Calu3 (cell line): ENCODE results near the gene FAM124A. TPM values are rescaled to one million over a fixed set of nuclear protein-coding genes. Genes with fewer than 3 reads are reported as not detected.

Source experiments
- BruUV-seq: library from RNA; stranded (reverse); fragments of 400-500 nt; replicated peaks from 2 replicates; lab custom pipeline; 2021; lab: Mats Ljungman, UMichigan
- CTCF ChIA-PET: fragments of 300-600 bp; sonication (Branson Sonifier 250); formaldehyde crosslinking; loops from one replicate; lab custom pipeline; 2022; ENCODE audit warnings: antibody characterized with exemption; lab: Charles Lee
- DNase-seq: peaks from one replicate; pipeline ENCODE4 v3.0.0; 2022
- H3K27ac Mint-ChIP-seq: one replicate; pipeline ENCODE4 v1.8.0; 2022; ENCODE audit warnings: mixed read lengths; ENCODE audit not compliant: unreplicated experiment
- H3K27me3 Mint-ChIP-seq: one replicate; pipeline ENCODE4 v1.8.0; 2022; ENCODE audit warnings: mixed read lengths; ENCODE audit not compliant: unreplicated experiment
- H3K36me3 Mint-ChIP-seq: one replicate; pipeline ENCODE4 v1.8.0; 2022; ENCODE audit warnings: mild to moderate bottlenecking, moderate library complexity, mixed read lengths; ENCODE audit not compliant: insufficient read depth, unreplicated experiment
- H3K4me1 Mint-ChIP-seq: one replicate; pipeline ENCODE4 v1.8.0; 2022; ENCODE audit warnings: mild to moderate bottlenecking, low read depth, mixed read lengths; ENCODE audit not compliant: unreplicated experiment
- H3K4me3 Mint-ChIP-seq: one replicate; pipeline ENCODE4 v1.8.0; 2022; ENCODE audit warnings: mild to moderate bottlenecking, low read depth, moderate library complexity, mixed read lengths; ENCODE audit not compliant: unreplicated experiment
- H3K9me3 Mint-ChIP-seq: one replicate; pipeline ENCODE4 v1.8.0; 2022; ENCODE audit warnings: low read depth, mixed read lengths; ENCODE audit not compliant: unreplicated experiment
- intact Hi-C: fragments of 100-400 bp; cut with micrococcal nuclease; formaldehyde crosslinking; loops from one replicate; pipeline ENCODE4 v1.10.0; 2022; ENCODE audit not compliant: unreplicated experiment
- total RNA-seq: library from RNA; stranded (reverse); gene quantifications from 2 replicates; pipeline ENCODE4 v1.2.3, GENCODE V29; 2022
- TF ChIP-seq, protein P1 (sequence below): fragments of 200-600 bp; IDR thresholded peaks from one replicate; pipeline ENCODE4 v1.8.0; 2022; ENCODE audit warnings: antibody characterized with exemption; ENCODE audit not compliant: unreplicated experiment

Gene FAM124A
- total RNA-seq, 1 experiment from 2014 or later: 0.12 TPM

DNA sequence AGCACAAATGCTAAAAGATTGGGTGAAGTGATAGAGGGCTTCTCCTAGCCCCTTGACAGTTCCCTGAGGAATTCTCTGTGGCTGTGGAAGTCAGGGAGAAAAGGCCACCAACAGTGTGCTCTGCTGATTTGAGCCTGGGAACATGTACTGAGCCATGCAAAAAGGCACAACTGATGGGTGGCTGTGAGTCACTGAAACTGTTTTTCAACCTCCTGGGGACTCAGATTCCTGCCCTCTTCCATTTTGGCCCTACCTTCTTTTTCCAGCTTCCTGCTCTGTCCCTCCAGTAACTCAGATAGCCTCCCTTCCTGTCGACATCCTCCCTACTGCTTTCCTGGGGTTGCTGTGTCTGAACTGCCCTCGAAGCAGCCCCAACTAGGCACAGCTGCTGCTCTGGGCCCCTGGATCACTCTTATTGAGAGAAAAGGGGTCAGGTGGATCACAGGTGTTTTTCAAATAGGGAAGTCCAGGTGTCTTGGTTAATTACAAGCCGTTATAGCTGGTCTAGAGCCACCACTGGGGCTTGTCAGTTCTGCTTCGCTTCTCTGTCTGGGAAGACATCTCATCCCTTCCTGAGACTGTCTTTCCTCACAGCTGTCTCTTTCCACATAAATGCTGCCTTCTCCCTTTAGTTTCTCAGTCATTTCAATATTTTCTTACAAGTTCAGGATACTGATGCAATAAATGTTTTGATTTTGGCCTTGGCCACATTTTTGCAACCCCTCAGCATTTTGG is 13.7 kb downstream of the FAM124A start:
- no peak overlapping the region for H3K27ac Mint-ChIP-seq
- DNase-seq: no peak
- no peaks in the 10 kb centered on the region for H3K9me3 Mint-ChIP-seq
- peaks cover 16% of the 10 kb centered on the region for H3K27me3 Mint-ChIP-seq
- CTCF ChIA-PET: no interaction called here
- no peaks in the 10 kb centered on the region for H3K4me1 Mint-ChIP-seq
- BruUV-seq: no TSS peak
- no peaks in the 10 kb centered on the region for H3K36me3 Mint-ChIP-seq
- no peak overlapping the region for H3K4me3 Mint-ChIP-seq
- intact Hi-C loops: no loop called here
- TF ChIP-seq, protein P1, sequence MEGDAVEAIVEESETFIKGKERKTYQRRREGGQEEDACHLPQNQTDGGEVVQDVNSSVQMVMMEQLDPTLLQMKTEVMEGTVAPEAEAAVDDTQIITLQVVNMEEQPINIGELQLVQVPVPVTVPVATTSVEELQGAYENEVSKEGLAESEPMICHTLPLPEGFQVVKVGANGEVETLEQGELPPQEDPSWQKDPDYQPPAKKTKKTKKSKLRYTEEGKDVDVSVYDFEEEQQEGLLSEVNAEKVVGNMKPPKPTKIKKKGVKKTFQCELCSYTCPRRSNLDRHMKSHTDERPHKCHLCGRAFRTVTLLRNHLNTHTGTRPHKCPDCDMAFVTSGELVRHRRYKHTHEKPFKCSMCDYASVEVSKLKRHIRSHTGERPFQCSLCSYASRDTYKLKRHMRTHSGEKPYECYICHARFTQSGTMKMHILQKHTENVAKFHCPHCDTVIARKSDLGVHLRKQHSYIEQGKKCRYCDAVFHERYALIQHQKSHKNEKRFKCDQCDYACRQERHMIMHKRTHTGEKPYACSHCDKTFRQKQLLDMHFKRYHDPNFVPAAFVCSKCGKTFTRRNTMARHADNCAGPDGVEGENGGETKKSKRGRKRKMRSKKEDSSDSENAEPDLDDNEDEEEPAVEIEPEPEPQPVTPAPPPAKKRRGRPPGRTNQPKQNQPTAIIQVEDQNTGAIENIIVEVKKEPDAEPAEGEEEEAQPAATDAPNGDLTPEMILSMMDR: no peak

DNA sequence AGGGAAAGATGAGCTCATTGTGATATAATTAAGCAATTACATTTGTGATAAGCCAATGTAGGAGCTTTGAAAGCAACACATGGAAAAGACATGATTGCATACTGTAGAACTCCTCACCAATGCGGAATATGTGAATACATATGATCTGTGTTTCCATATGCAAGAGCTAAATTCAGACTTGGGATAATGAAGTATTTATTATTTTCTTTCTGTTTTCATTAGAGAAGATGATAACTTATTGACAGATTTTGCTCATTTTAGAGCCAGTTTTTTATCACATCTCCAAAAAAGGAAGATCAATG is 14.2 kb downstream of the FAM124A start:
- CTCF ChIA-PET: no interaction called here
- H3K27me3 Mint-ChIP-seq: peaks cover 16% of the 10 kb centered on the region
- TF ChIP-seq, protein P1: no peak
- H3K4me3 Mint-ChIP-seq: no peak overlapping the region
- H3K9me3 Mint-ChIP-seq: no peaks in the 10 kb centered on the region
- H3K4me1 Mint-ChIP-seq: no peaks in the 10 kb centered on the region
- H3K27ac Mint-ChIP-seq: no peak overlapping the region
- no peak for DNase-seq
- no peaks in the 10 kb centered on the region for H3K36me3 Mint-ChIP-seq
- intact Hi-C loops: no loop called here
- no TSS peak for BruUV-seq

DNA sequence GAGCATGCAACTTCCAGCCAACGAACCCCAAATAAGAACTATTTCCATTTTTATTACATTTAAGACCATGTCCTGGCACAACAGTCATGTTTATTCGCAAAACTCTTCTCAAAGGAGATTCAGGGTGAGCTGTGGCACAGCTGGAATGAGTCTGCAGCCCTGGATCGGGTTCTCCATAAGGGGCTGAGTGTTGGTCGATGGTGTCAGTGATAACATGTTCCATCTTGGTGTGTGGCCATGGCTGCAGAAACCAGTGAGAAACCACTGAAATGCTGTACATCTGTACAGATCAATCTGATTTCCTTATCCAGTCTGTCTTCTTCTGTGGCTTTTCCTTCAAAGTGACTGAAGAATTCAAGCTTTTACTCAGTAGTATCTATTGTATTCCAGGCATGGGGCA is 15.2 kb downstream of the FAM124A start:
- H3K36me3 Mint-ChIP-seq: no peaks in the 10 kb centered on the region
- TF ChIP-seq, protein P1: no peak
- DNase-seq: no peak
- intact Hi-C loops: no loop called here
- no peaks in the 10 kb centered on the region for H3K4me1 Mint-ChIP-seq
- H3K4me3 Mint-ChIP-seq: no peak overlapping the region
- BruUV-seq: no TSS peak
- CTCF ChIA-PET: no interaction called here
- peaks cover 16% of the 10 kb centered on the region for H3K27me3 Mint-ChIP-seq
- H3K9me3 Mint-ChIP-seq: no peaks in the 10 kb centered on the region
- no peak overlapping the region for H3K27ac Mint-ChIP-seq

DNA sequence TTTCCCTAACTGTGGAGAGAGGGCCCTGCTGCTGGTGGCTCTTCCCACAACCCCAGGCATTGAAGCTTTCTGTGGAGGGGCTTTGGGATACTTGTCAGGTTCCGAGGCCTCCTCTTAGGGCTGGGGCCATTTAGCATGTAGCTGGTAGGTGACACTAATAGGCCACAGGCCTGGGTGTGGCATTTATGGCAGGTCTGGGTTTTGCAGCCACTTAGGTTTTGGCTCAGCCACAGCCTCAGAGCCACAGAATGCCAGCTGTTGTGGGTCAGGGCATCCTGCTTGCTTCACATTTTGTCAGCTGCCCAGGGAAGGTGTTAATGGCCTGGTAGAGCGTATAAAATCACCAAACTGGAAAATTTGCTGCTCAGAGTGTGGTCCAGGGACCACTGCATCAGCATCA is 15.7 kb downstream of the FAM124A start:
- DNase-seq: no peak
- CTCF ChIA-PET: no interaction called here
- Mint-ChIP-seq H3K27ac (no peak overlapping the region), H3K4me1 (no peaks in the 10 kb centered on the region), H3K4me3 (no peak overlapping the region), H3K27me3 (peaks cover 16% of the 10 kb centered on the region), H3K9me3 (no peaks in the 10 kb centered on the region), H3K36me3 (no peaks in the 10 kb centered on the region)
- intact Hi-C loops: no loop called here
- no TSS peak for BruUV-seq
- TF ChIP-seq, protein P1: no peak
